ENCODE measurements around the gene MERTK. TPM values are rescaled to one million over a fixed set of nuclear protein-coding genes. Genes with fewer than 3 reads are reported as not detected.
A peak's percentile ranks its signal among the peaks of the same experiment; 100 is the strongest.

The MERTK gene
- polyA plus RNA-seq, 1 of the 3 experiments (the other 2 are of a cell fraction) = 9.6 TPM

GRCh38 chr2:112054847-112055729 lies 156.7 kb downstream of the MERTK start, which contains the start of gene TMEM87B:
TMEM87B (plus strand) TSS chr2:112055269; CDS start chr2:112055592, 323 bp downstream.
- CTCF ChIA-PET = interaction anchor here (9.2 to 10.1 kb wide), 2 partner anchors 154 to 163 kb away, joined by 72 to 215 read pairs; partner anchors contain the start of gene MERTK
- under 1% methylated on average over 19 of the region's 90 CpGs for WGBS (ENCODE audit: low lambda C conversion rate)
- Histone ChIP-seq H3K79me2 (ENCODE audit: insufficient read depth) (peaks cover 42% of the 10 kb centered on the region), H4K20me1 (ENCODE audit: insufficient read depth) (no peaks in the 10 kb centered on the region; the same call in 1 of the 2 replicates), H3K4me2 (peak within 1 kb of the TSS; percentile 95), H3K27ac (ENCODE audit: low read depth in 2 of 2, low read length in 1 of 2) (peak within 1 kb of the TSS; percentile 91 to 93), H3F3A (replicated peaks; ENCODE audit: insufficient read depth) (peaks cover 29% of the 10 kb centered on the region), H3K9me2 (no peaks in the 10 kb centered on the region), H3K9ac (peak within 1 kb of the TSS; percentile 90), H3K9me3 (no peaks in the 10 kb centered on the region), H3K27me3 (ENCODE audit: insufficient read depth) (no peaks in the 10 kb centered on the region), H3K4me3 (ENCODE audit: low read depth in 2 of 2, low read length in 1 of 2) (peak within 1 kb of the TSS; percentile 83 to 88), H3K36me3 (replicated peaks in 1 of 2; ENCODE audit: control insufficient read depth in 1 of 2, insufficient read depth in 2 of 2, low read length in 1 of 2) (peaks cover 0 to 11% of the 10 kb centered on the region in 2 experiments), H2AFZ (ENCODE audit: low read depth) (peak within 1 kb of the TSS; percentile 55), H3K4me1 (ENCODE audit: control insufficient read depth in 1 of 2, insufficient read depth in 2 of 2, low read depth in 1 of 2, low read length in 1 of 2) (peaks cover 15 to 18% of the 10 kb centered on the region in 2 experiments)
- peak; percentile 45; the same call in 1 of the 2 replicates for TF ChIP-seq YY1 (IDR thresholded peaks at IDR 0.05; ENCODE audit: low read depth)
- no peak for TF ChIP-seq FOSL2 (IDR thresholded peaks at IDR 0.05; ENCODE audit: borderline replicate concordance, low read depth)
- TF ChIP-seq MAX (IDR thresholded peaks at IDR 0.05; ENCODE audit: low read depth) = peak; percentile 59
- TF ChIP-seq EZH2phosphoT487 (IDR thresholded peaks at IDR 0.05; ENCODE audit: borderline replicate concordance, low read depth) = no peak
- peak; percentile 18; the same call in 1 of the 2 replicates for TF ChIP-seq TCF12 (IDR thresholded peaks at IDR 0.05)
- peak; percentile 56; the same call in 1 of the 2 replicates for TF ChIP-seq SIN3A (IDR thresholded peaks at IDR 0.05; ENCODE audit: borderline replicate concordance, low read depth, low read length)
- peak; percentile 56 for TF ChIP-seq NFIC (IDR thresholded peaks at IDR 0.05; ENCODE audit: borderline replicate concordance)
- no peak for TF ChIP-seq PBX3 (IDR thresholded peaks at IDR 0.05)
- peak; percentile 76 for TF ChIP-seq TAF1 (IDR thresholded peaks at IDR 0.05; ENCODE audit: borderline replicate concordance, low read depth, low read length)
- peak; percentile 79 for TF ChIP-seq POLR2AphosphoS5 (IDR thresholded peaks at IDR 0.05; ENCODE audit: low read depth, low read length)
- TF ChIP-seq CHD2 (IDR thresholded peaks at IDR 0.05; ENCODE audit: low read length, partially characterized antibody) = peak; percentile 65
- no peak for TF ChIP-seq ZBTB33 (IDR thresholded peaks at IDR 0.05; ENCODE audit: borderline replicate concordance, low read depth)
- TF ChIP-seq ELF1 (IDR thresholded peaks at IDR 0.05) = 0 out of 2 replicates have a peak, but pooled peaks have one; percentile 47
- no peak for TF ChIP-seq SMC3 (IDR thresholded peaks at IDR 0.05; ENCODE audit: low read depth, low read length)
- TF ChIP-seq MXI1 (IDR thresholded peaks at IDR 0.05; ENCODE audit: low read depth, low read length) = peak; percentile 79
- POLR2A ChIA-PET = interaction anchor here (0.6 to 1.0 kb wide), 4 partner anchors 83 to 530 kb away, joined by 3 to 4 read pairs (median 3); partner anchors contain the start of gene FBLN7
- DNase-seq = peak; percentile 96

All from SK-N-SH (cell line).